T-cell (primary cell): ENCODE measurements around the gene SYDE1. TPM values are rescaled to one million over a fixed set of nuclear protein-coding genes. Genes with fewer than 3 reads are reported as not detected.

Experiments
- ATAC-seq, 4 experiments: fragments of 200-7000 bp in 3 of 4; fragments of 150-1000 bp in 1 of 4; cut with Tn5 transposase; replicated peaks in 1 of 4; 1 replicate in 3 of 4; 2 replicates in 1 of 4; pipeline ENCODE4 v1.10.0; 2021; ENCODE audit warnings: moderate library complexity in 3 of 4, mild to moderate bottlenecking in 2 of 4, moderate number of reproducible peaks in 1 of 4
- CTCF ChIA-PET, 2 donors: fragments of 300-600 bp; sonication (Branson Sonifier 250); formaldehyde crosslinking; loops; one replicate each; lab custom pipeline; 2022; ENCODE audit warnings: antibody characterized with exemption in 2 of 2; lab: Charles Lee
- POLR2A ChIA-PET, 2 donors: fragments of 300-600 bp; sonication (Branson Sonifier 250); formaldehyde crosslinking; loops; one replicate each; lab custom pipeline; 2022; ENCODE audit warnings: antibody characterized with exemption in 2 of 2; lab: Charles Lee
- DNase-seq, 35 experiments: peaks; one replicate each; pipeline versions ENCODE4 v3.0.0 to v3.0.0-alpha.2; 2013 to 2023
- H3K27ac ChIP-seq: one replicate; pipeline ENCODE4 v1.5.1; 2013; ENCODE audit warnings: low read length
- H3K27me3 ChIP-seq, 2 experiments: replicated peaks in 1 of 2; 1 replicate in 1 of 2; 2 replicates in 1 of 2; pipeline versions ENCODE4 v1.6.1 to v1.7.0; 2013; ENCODE audit warnings: low read length in 1 of 2, mixed read lengths in 1 of 2; ENCODE audit not compliant: control insufficient read depth in 2 of 2, insufficient read depth in 2 of 2; ENCODE audit errors: extremely low read depth in 1 of 2
- H3K36me3 ChIP-seq, 2 donors: 1 replicate in 1 of 2; 2 replicates in 1 of 2; pipeline versions ENCODE4 v1.6.1 to v1.7.0; 2013; ENCODE audit warnings: low read length in 1 of 2; ENCODE audit not compliant: control insufficient read depth in 2 of 2, insufficient read depth in 1 of 2; ENCODE audit errors: extremely low read depth in 1 of 2
- H3K4me1 ChIP-seq, 2 experiments: 1 replicate in 1 of 2; 2 replicates in 1 of 2; pipeline versions ENCODE4 v1.6.1 to v1.7.0; 2013; ENCODE audit warnings: low read length in 2 of 2, mixed read lengths in 1 of 2; ENCODE audit not compliant: insufficient read depth in 2 of 2, control insufficient read depth in 1 of 2; ENCODE audit errors: extremely low read depth in 1 of 2
- H3K4me3 ChIP-seq, 2 donors: 1 replicate in 1 of 2; 2 replicates in 1 of 2; pipeline versions ENCODE4 v1.5.1 to v1.7.0; 2013; ENCODE audit warnings: mild to moderate bottlenecking in 2 of 2, low read length in 1 of 2, moderate library complexity in 1 of 2; ENCODE audit not compliant: control insufficient read depth in 1 of 2; ENCODE audit errors: extremely low read depth in 1 of 2
- H3K9me3 ChIP-seq: 2 replicates; pipeline ENCODE4 v1.7.0; 2013
- H3K27ac Mint-ChIP-seq, 2 donors: one replicate each; pipeline ENCODE4 v1.8.0; 2020 to 2021; ENCODE audit warnings: mild to moderate bottlenecking in 2 of 2, mixed read lengths in 2 of 2
- H3K27me3 Mint-ChIP-seq, 2 donors: one replicate each; pipeline ENCODE4 v1.8.0; 2021 to 2022; ENCODE audit warnings: mixed read lengths in 2 of 2
- H3K36me3 Mint-ChIP-seq: one replicate; pipeline ENCODE4 v1.8.0; 2021; ENCODE audit warnings: mixed read lengths
- H3K4me1 Mint-ChIP-seq, 3 donors: one replicate each; pipeline ENCODE4 v1.8.0; 2020 to 2022; ENCODE audit warnings: mixed read lengths in 3 of 3, mild to moderate bottlenecking in 1 of 3
- H3K4me3 Mint-ChIP-seq, 3 donors: one replicate each; pipeline ENCODE4 v1.8.0; 2020 to 2022; ENCODE audit warnings: mild to moderate bottlenecking in 3 of 3, mixed read lengths in 3 of 3, moderate library complexity in 3 of 3
- H3K9me3 Mint-ChIP-seq, 3 donors: one replicate each; pipeline ENCODE4 v1.8.0; 2020 to 2022; ENCODE audit warnings: mixed read lengths in 3 of 3
- whole genome bisulfite sequencing: methylation state at CpG from one replicate; pipeline ENCODE4 v1.1.5; 2013; ENCODE audit warnings: missing lambda C conversion rate; ENCODE audit not compliant: insufficient coverage; 5-methylcytosine and 5-hydroxymethylcytosine counted together
- total RNA-seq, 35 experiments: library from RNA in 6 of 35; stranded (reverse) in 6 of 35; fragments of 120-200 nt in 1 of 35; gene quantifications; one replicate each; pipeline versions ENCODE4 v1.2.1 to v1.2.4 and lab custom pipeline; 2013 to 2026

SYDE1 gene
- total RNA-seq, 5 donors from 2014 or later (not counting 1 experiment from before 2014, with no cell fraction given): 0.18 to 0.58 (median 0.26) TPM

- peak overlapping the region; percentile 55 to 88 for H3K27ac Mint-ChIP-seq
- peaks cover 17 to 23% of the 10 kb centered on the region in 2 experiments for H3K4me1 ChIP-seq
- H3K36me3 ChIP-seq: no peaks in the 10 kb centered on the region
- DNase-seq (peak in 11 of 35 experiments; percentile 16 to 63 (median 27)), ATAC-seq (peak in 1 of 4 experiments; percentile 16)
- H3K27me3 ChIP-seq: no peaks in the 10 kb centered on the region
- CTCF ChIA-PET: interaction anchor here in 1 of 2 donors (0.8 kb wide), 1 partner anchor 38 kb away, joined by 3 read pairs; no protein-coding TSS in a partner anchor
- H3K27ac ChIP-seq: no peak overlapping the region
- peak overlapping the region; percentile 31 to 61 (median 31) for H3K4me3 Mint-ChIP-seq
- POLR2A ChIA-PET: no interaction called here
- peaks cover 0 to 3% of the 10 kb centered on the region in 2 donors for H3K27me3 Mint-ChIP-seq
- no peak overlapping the region for H3K4me3 ChIP-seq
- 35% methylated on average over 6 of the region's 16 CpGs for WGBS
- peaks cover 26 to 35% (median 29%) of the 10 kb centered on the region in 3 donors for H3K4me1 Mint-ChIP-seq
- H3K9me3 ChIP-seq: no peaks in the 10 kb centered on the region
- no peaks in the 10 kb centered on the region for H3K9me3 Mint-ChIP-seq
- H3K36me3 Mint-ChIP-seq: no peaks in the 10 kb centered on the region
Measured at GRCh38 chr19:15129856-15130585, 22.8 kb downstream of the SYDE1 start.

DNA sequence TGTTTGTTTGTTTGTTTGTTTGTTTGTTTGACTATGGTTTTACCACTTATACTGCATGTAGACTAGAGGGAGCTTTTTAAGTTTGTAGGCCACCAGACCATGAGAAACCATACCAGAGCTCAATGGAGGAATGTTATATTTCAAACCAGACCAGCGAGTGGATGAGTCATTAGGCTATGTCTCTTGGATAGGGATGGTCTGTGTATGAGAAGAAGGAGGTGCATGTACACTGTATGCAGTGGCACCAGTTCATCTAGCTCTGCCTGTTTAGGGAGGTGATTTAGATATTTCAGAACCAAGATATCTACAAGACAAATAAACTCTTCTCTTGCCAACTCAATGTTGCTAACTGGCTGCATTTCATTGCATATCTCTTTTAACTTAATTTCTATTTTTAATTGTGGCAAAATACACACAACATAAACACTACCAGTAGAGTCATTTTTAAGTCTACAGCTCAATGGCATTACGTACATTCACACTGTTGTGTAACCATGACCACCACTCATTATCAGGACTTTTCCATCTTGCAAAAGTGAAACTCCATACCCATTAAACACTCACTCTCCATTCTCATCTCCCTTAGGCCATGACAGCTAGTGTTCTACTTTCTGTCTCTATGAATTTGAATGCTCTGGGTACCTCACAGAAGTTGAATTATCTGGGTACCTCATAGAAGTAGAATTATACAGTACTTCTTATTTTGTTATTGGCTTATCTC is 29.2 kb downstream of the SYDE1 start:
- no peaks in the 10 kb centered on the region for H3K36me3 Mint-ChIP-seq
- CTCF ChIA-PET: no interaction called here
- ATAC-seq (no peak), DNase-seq (no peak)
- no peaks in the 10 kb centered on the region for H3K4me1 Mint-ChIP-seq
- H3K9me3 ChIP-seq: no peaks in the 10 kb centered on the region
- H3K4me1 ChIP-seq: no peaks in the 10 kb centered on the region
- POLR2A ChIA-PET: no interaction called here
- H3K9me3 Mint-ChIP-seq: peaks cover 0 to 12% (median 9%) of the 10 kb centered on the region in 3 donors
- no peak overlapping the region for H3K4me3 Mint-ChIP-seq
- 85% methylated on average over 1 of the region's 2 CpGs for WGBS
- peaks cover 0 to 16% of the 10 kb centered on the region in 2 experiments for H3K27me3 ChIP-seq
- H3K27me3 Mint-ChIP-seq: no peaks in the 10 kb centered on the region
- no peak overlapping the region for H3K27ac ChIP-seq
- H3K27ac Mint-ChIP-seq: no peak overlapping the region
- H3K36me3 ChIP-seq: no peaks in the 10 kb centered on the region
- H3K4me3 ChIP-seq: no peak overlapping the region

GRCh38 chr19:15137777-15138176 is 30.6 kb downstream of the SYDE1 start:
- ChIA-PET CTCF (no interaction called here), POLR2A (no interaction called here)
- Mint-ChIP-seq H3K27ac (no peak overlapping the region), H3K4me3 (no peak overlapping the region), H3K27me3 (no peaks in the 10 kb centered on the region), H3K36me3 (no peaks in the 10 kb centered on the region), H3K4me1 (no peaks in the 10 kb centered on the region), H3K9me3 (peaks cover 0 to 12% (median 9%) of the 10 kb centered on the region in 3 donors)
- Histone ChIP-seq H3K4me3 (no peak overlapping the region), H3K36me3 (no peaks in the 10 kb centered on the region), H3K9me3 (no peaks in the 10 kb centered on the region), H3K27ac (no peak overlapping the region), H3K27me3 (peaks cover 0 to 21% of the 10 kb centered on the region in 2 experiments), H3K4me1 (no peaks in the 10 kb centered on the region)
- ATAC-seq (no peak), DNase-seq (no peak)

GRCh38 chr19:15138427-15138826 is 31.2 kb downstream of the SYDE1 start:
- Mint-ChIP-seq H3K27me3 (no peaks in the 10 kb centered on the region), H3K36me3 (no peaks in the 10 kb centered on the region), H3K4me3 (no peak overlapping the region), H3K9me3 (peaks cover 0 to 12% (median 9%) of the 10 kb centered on the region in 3 donors), H3K27ac (no peak overlapping the region), H3K4me1 (no peaks in the 10 kb centered on the region)
- Histone ChIP-seq H3K36me3 (no peaks in the 10 kb centered on the region), H3K4me3 (no peak overlapping the region), H3K4me1 (no peaks in the 10 kb centered on the region), H3K27me3 (peaks cover 0 to 21% of the 10 kb centered on the region in 2 experiments), H3K9me3 (no peaks in the 10 kb centered on the region), H3K27ac (no peak overlapping the region)
- no CpG with 5 or more reads among the region's 1 CpG for WGBS
- POLR2A ChIA-PET: no interaction called here
- DNase-seq (no peak), ATAC-seq (no peak)
- CTCF ChIA-PET: no interaction called here

DNA sequence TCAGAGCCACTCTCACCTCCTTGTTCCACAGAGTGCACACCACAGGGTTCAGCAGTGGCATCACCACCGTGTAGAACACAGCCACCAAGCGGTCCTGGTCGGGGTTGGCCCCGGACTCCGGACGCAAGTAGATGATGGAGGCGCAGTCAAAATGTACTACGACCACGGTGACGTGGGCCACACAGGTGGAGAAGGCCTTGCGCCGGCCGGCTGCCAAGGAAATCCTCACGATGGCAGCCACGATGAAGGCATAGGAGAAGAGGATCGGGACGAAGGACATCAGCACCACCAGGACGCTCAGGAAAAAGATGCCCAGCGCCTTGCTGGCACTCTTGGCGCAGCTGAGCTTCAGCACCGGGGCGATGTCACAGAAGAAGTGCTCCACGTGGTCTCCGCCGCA is 33.9 kb downstream of the SYDE1 start:
- POLR2A ChIA-PET: no interaction called here

DNA sequence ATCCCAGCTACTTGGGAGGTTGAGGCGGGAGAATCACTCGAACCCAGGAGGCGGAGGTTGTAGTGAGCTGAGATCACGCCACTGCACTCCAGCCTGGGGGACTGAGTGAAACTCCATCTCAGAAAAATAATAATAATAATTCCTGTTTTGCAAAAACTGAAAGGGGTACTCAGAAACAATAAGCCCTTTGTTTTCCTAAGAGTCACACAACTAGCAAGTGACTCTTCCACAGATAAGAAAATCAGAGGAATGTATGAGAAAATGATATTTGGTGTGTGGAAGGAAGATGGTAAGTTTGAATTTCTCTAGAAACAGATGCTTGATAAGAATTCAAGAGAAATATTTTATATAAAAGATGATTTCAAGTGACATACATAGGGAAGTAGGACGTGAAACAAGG is 35.1 kb downstream of the SYDE1 start:
- Mint-ChIP-seq H3K4me3 (no peak overlapping the region), H3K4me1 (peaks cover 0 to 7% (median 2%) of the 10 kb centered on the region in 3 donors), H3K9me3 (peaks cover 0 to 12% (median 9%) of the 10 kb centered on the region in 3 donors), H3K27ac (no peak overlapping the region), H3K27me3 (no peaks in the 10 kb centered on the region), H3K36me3 (no peaks in the 10 kb centered on the region)
- Histone ChIP-seq H3K4me1 (no peaks in the 10 kb centered on the region), H3K9me3 (no peaks in the 10 kb centered on the region), H3K27me3 (peaks cover 0 to 21% of the 10 kb centered on the region in 2 experiments), H3K4me3 (no peak overlapping the region), H3K36me3 (no peaks in the 10 kb centered on the region), H3K27ac (no peak overlapping the region)
- WGBS: 100% methylated on average over 1 of the region's 5 CpGs
- CTCF ChIA-PET: interaction anchor here in 1 of 2 donors (1.0 kb wide), 1 partner anchor 41 kb away, joined by 3 read pairs; no protein-coding TSS in a partner anchor
- POLR2A ChIA-PET: no interaction called here
- ATAC-seq (no peak), DNase-seq (no peak)

More for the DNA sequence above, 33.9 kb downstream of the SYDE1 start:
- ATAC-seq: no peak
- Histone ChIP-seq H3K4me1 (no peaks in the 10 kb centered on the region), H3K27ac (no peak overlapping the region), H3K9me3 (no peaks in the 10 kb centered on the region), H3K36me3 (no peaks in the 10 kb centered on the region), H3K27me3 (peaks cover 0 to 21% of the 10 kb centered on the region in 2 experiments), H3K4me3 (no peak overlapping the region)
- no peak for DNase-seq
- H3K27me3 Mint-ChIP-seq: no peaks in the 10 kb centered on the region
- H3K4me1 Mint-ChIP-seq: no peaks in the 10 kb centered on the region
- peaks cover 0 to 12% (median 9%) of the 10 kb centered on the region in 3 donors for H3K9me3 Mint-ChIP-seq
- H3K36me3 Mint-ChIP-seq: no peaks in the 10 kb centered on the region
- WGBS: 88% methylated on average over 25 of the region's 25 CpGs
- CTCF ChIA-PET: no interaction called here
- no peak overlapping the region for H3K4me3 Mint-ChIP-seq
- H3K27ac Mint-ChIP-seq: no peak overlapping the region
